Activated T-helper 17 cell treated with anti-CD3 and anti-CD28 coated beads, Interleukin-2, amount 50 U/mL, for 72 hours (primary cell): ENCODE data around the gene SHISA6. TPM values are rescaled to one million over a fixed set of nuclear protein-coding genes. Genes with fewer than 3 reads are reported as not detected.

Experiments used
- ATAC-seq: fragments of 150-1000 bp; cut with Tn5 transposase; replicated peaks from 2 replicates; pipeline ENCODE4 v1.10.0; 2021; ENCODE audit warnings: mild to moderate bottlenecking, moderate library complexity
- H3K27ac Mint-ChIP-seq: one replicate; pipeline ENCODE4 v1.8.0; 2022; ENCODE audit warnings: mixed read lengths
- H3K27me3 Mint-ChIP-seq: one replicate; pipeline ENCODE4 v1.8.0; 2022; ENCODE audit warnings: mixed read lengths
- H3K36me3 Mint-ChIP-seq: one replicate; pipeline ENCODE4 v1.8.0; 2022; ENCODE audit warnings: low read depth, mild to moderate bottlenecking, mixed read lengths
- H3K4me1 Mint-ChIP-seq: one replicate; pipeline ENCODE4 v1.8.0; 2022; ENCODE audit warnings: mixed read lengths
- H3K4me3 Mint-ChIP-seq: one replicate; pipeline ENCODE4 v1.8.0; 2022; ENCODE audit warnings: mild to moderate bottlenecking, mixed read lengths
- H3K9me3 Mint-ChIP-seq: one replicate; pipeline ENCODE4 v1.8.0; 2022; ENCODE audit warnings: mixed read lengths
- total RNA-seq, 2 donors: library from RNA; stranded (reverse); gene quantifications; one replicate each; pipeline ENCODE4 v1.2.3, GENCODE V29; 2022

SHISA6 gene
- total RNA-seq, 2 donors from 2014 or later: not detected

GRCh38 chr17:11378506-11378905, 137.5 kb downstream of the SHISA6 start:
- peaks cover 3% of the 10 kb centered on the region for H3K9me3 Mint-ChIP-seq
- H3K4me1 Mint-ChIP-seq: no peaks in the 10 kb centered on the region
- H3K4me3 Mint-ChIP-seq: no peak overlapping the region
- H3K27me3 Mint-ChIP-seq: no peaks in the 10 kb centered on the region
- no peak overlapping the region for H3K27ac Mint-ChIP-seq
- no peaks in the 10 kb centered on the region for H3K36me3 Mint-ChIP-seq
- no peak for ATAC-seq

GRCh38 chr17:11380761-11381160, 139.7 kb downstream of the SHISA6 start:
- no peak for ATAC-seq
- Mint-ChIP-seq H3K36me3 (no peaks in the 10 kb centered on the region), H3K27ac (no peak overlapping the region), H3K9me3 (peaks cover 3% of the 10 kb centered on the region), H3K4me3 (no peak overlapping the region), H3K4me1 (no peaks in the 10 kb centered on the region), H3K27me3 (no peaks in the 10 kb centered on the region)

DNA sequence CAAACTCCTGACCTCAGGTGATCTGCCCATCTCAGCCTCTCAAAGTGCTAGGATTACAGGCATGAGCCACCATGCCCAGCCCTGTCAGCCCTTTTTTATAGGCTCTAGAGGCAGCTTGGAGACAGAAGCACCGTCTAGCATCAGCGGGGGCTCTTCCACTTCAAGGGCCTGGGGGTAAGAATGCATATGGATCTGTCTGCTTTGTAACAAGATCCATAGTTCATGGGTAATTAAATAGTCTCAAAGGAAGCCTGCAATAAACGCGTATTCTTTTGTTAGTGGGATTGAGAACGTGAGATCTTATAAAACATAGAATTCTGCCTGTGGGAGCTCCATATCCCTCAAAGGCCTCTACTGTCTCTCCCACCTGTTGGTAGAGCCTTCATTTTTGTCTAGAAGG, 142.1 kb downstream of the SHISA6 start:
- Mint-ChIP-seq H3K9me3 (peaks cover 3% of the 10 kb centered on the region), H3K27ac (no peak overlapping the region), H3K27me3 (no peaks in the 10 kb centered on the region), H3K4me3 (no peak overlapping the region), H3K4me1 (no peaks in the 10 kb centered on the region), H3K36me3 (no peaks in the 10 kb centered on the region)
- no peak for ATAC-seq

DNA sequence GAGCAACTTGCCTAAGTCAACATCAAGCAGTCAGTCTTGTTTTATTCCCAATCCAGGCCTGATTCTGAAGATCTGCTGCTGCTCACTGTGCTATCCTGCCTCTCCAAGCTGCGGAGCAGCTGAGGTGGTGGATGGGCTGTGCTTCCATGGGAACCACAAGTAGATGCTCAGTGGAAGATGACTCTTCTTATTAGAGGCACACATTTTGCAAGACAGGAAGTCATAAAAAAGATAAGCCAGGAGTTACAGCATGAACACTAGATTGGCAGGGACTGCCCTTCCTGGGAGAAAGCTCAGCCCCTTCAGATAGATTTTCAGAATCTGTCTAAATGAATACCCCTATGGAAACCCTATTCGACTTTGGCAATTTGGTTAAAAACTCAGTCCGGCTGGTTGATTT, 143.1 kb downstream of the SHISA6 start:
- no peaks in the 10 kb centered on the region for H3K36me3 Mint-ChIP-seq
- no peak overlapping the region for H3K4me3 Mint-ChIP-seq
- H3K27ac Mint-ChIP-seq: no peak overlapping the region
- no peaks in the 10 kb centered on the region for H3K4me1 Mint-ChIP-seq
- H3K9me3 Mint-ChIP-seq: peaks cover 3% of the 10 kb centered on the region
- ATAC-seq: no peak
- H3K27me3 Mint-ChIP-seq: no peaks in the 10 kb centered on the region

DNA sequence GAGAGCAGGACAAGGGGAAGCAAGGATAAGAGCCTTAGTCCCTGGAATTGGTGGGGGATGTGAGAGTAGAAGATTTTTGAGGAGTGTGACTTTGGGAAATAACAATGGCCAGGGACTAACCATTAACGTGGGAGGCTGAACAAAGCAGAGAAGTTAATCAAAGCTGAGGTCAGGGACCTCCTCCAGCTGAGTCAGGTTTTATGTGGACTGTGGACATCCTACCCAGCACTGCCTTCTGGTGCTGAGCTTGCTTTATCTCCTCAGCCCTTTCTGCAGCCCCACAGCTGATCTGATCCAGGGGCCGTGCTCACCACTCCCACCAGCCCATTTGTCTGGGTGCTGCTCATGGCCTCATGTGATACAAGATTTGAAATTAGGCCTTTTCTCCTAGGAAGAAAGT, 146.6 kb downstream of the SHISA6 start:
- Mint-ChIP-seq H3K27me3 (no peaks in the 10 kb centered on the region), H3K9me3 (peaks cover under 1% of the 10 kb centered on the region), H3K27ac (no peak overlapping the region), H3K4me1 (no peaks in the 10 kb centered on the region), H3K4me3 (no peak overlapping the region), H3K36me3 (no peaks in the 10 kb centered on the region)
- ATAC-seq: no peak

DNA sequence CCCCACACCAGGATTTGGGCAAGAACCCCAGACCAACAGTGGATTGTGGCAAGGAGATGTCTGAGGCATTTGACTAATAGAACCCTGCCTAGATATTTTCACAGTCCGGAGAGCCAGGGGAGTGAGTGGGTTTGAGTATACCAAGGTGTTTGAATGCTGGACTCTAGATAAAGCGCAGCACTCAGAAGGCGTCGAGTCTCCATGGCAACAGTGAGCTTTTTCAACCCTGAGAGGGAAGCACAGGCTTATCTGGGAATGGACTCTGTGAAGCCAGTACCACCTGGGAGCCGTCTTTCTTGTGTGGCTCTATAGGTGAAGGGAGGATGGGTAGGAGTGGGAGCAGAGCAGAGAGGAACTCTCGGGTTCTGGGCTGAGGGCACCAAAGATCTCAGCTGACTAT, 147.0 kb downstream of the SHISA6 start:
- H3K36me3 Mint-ChIP-seq: no peaks in the 10 kb centered on the region
- no peaks in the 10 kb centered on the region for H3K4me1 Mint-ChIP-seq
- H3K27me3 Mint-ChIP-seq: no peaks in the 10 kb centered on the region
- no peaks in the 10 kb centered on the region for H3K9me3 Mint-ChIP-seq
- ATAC-seq: no peak
- H3K4me3 Mint-ChIP-seq: no peak overlapping the region
- no peak overlapping the region for H3K27ac Mint-ChIP-seq

DNA sequence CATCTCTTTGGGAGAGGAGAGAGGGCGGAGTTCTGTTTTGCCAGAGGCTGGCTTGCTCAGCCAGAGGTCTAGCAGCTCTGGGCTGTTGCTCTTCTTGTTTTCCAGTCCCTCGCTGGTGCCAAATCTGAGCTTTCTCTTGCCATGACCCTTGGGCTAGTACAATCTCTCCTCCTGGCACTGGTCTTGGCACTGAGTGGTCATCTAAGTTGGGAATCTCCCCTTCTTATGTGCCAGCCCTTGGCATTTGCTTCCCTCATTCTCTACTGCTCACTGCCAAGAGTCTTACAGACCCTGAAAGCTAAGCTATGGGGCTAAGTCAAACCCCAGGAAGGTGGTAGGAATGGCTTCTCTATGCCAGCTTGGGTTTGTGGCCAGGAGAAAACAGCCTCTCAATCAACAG, 148.6 kb downstream of the SHISA6 start:
- H3K36me3 Mint-ChIP-seq: no peaks in the 10 kb centered on the region
- H3K27ac Mint-ChIP-seq: no peak overlapping the region
- no peaks in the 10 kb centered on the region for H3K9me3 Mint-ChIP-seq
- no peak overlapping the region for H3K4me3 Mint-ChIP-seq
- no peaks in the 10 kb centered on the region for H3K4me1 Mint-ChIP-seq
- no peak for ATAC-seq
- no peaks in the 10 kb centered on the region for H3K27me3 Mint-ChIP-seq

DNA sequence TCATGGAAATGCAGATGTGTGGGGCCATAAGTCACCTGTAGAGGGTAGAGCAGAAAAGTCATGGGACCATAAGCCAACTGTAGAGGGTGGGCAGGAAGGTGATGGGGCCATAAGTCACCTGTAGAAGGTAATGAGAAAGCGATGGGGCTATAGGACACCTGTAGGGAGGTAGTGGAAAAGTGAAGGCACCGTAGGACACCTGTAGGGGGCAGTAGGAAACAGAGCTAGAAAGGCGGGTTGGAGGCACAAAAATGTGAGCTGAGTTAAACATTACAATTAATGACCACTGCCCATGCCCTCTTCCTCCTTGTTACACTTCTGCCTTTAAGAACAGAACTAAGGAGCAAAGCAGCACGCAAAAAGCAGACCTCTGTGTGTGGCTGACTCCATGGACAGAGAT, 150.1 kb downstream of the SHISA6 start:
- Mint-ChIP-seq H3K36me3 (no peaks in the 10 kb centered on the region), H3K4me1 (no peaks in the 10 kb centered on the region), H3K4me3 (no peak overlapping the region), H3K27ac (no peak overlapping the region), H3K9me3 (no peaks in the 10 kb centered on the region), H3K27me3 (no peaks in the 10 kb centered on the region)
- no peak for ATAC-seq

GRCh38 chr17:11404431-11405276, 163.6 kb downstream of the SHISA6 start:
- Mint-ChIP-seq H3K36me3 (no peaks in the 10 kb centered on the region), H3K9me3 (peaks cover 23% of the 10 kb centered on the region), H3K27ac (no peak overlapping the region), H3K27me3 (no peaks in the 10 kb centered on the region), H3K4me1 (no peaks in the 10 kb centered on the region), H3K4me3 (no peak overlapping the region)
- ATAC-seq: no peak

- Mint-ChIP-seq H3K4me3 (no peak overlapping the region), H3K27ac (no peak overlapping the region), H3K4me1 (no peaks in the 10 kb centered on the region), H3K27me3 (no peaks in the 10 kb centered on the region), H3K9me3 (peaks cover 14% of the 10 kb centered on the region), H3K36me3 (no peaks in the 10 kb centered on the region)
- ATAC-seq: no peak
These were observed 165.7 kb downstream of the SHISA6 start for GRCh38 chr17:11406716-11407115.

DNA sequence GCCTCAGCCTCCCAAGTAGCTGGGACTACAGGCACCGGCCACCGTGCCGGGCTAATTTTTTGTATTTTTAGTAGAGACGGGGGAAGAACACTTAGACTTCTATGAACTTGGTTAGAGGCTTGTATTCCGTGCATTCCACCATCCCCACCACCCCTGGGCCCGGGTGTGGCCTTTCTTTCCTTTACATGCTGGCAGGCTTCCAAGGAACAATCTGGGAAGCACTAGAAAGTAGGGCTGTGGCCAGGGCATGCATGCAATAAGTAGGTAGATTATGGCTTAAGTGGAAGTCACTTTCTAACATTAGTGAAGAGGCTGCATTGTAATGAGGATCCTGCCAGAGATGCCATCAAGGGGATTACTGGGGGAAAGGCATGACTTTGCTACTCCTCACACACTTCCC, 171.6 kb downstream of the SHISA6 start:
- Mint-ChIP-seq H3K27me3 (no peaks in the 10 kb centered on the region), H3K9me3 (peaks cover 1% of the 10 kb centered on the region), H3K36me3 (no peaks in the 10 kb centered on the region), H3K27ac (no peak overlapping the region), H3K4me1 (no peaks in the 10 kb centered on the region), H3K4me3 (no peak overlapping the region)
- ATAC-seq: no peak

- no peaks in the 10 kb centered on the region for H3K36me3 Mint-ChIP-seq
- no peaks in the 10 kb centered on the region for H3K4me1 Mint-ChIP-seq
- no peak overlapping the region for H3K27ac Mint-ChIP-seq
- peaks cover 10% of the 10 kb centered on the region for H3K9me3 Mint-ChIP-seq
- H3K27me3 Mint-ChIP-seq: no peaks in the 10 kb centered on the region
- no peak for ATAC-seq
- H3K4me3 Mint-ChIP-seq: no peak overlapping the region
These were observed 177.3 kb downstream of the SHISA6 start for GRCh38 chr17:11418342-11418741.

DNA sequence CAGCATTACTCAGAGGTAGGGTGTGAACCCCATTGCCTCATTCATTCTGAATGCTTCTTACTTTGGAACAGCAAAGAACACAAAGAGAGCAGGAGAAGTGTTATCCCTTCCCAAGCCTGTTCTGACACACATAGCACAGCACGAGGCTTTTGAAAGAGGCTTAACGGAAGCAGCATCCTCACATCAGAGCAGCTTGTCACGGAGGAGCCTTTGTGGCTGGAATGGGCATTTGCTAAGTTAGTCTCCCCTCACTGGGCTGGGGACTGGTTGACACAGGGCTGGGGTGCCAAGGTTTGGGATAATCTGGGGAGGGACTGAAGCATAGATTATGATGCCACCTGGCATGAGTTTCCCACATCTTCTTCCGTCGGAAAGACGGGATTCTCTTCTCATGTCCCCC, 189.7 kb downstream of the SHISA6 start:
- Mint-ChIP-seq H3K9me3 (peaks cover 16% of the 10 kb centered on the region), H3K4me1 (no peaks in the 10 kb centered on the region), H3K4me3 (no peak overlapping the region), H3K36me3 (no peaks in the 10 kb centered on the region), H3K27me3 (no peaks in the 10 kb centered on the region), H3K27ac (no peak overlapping the region)
- no peak for ATAC-seq

DNA sequence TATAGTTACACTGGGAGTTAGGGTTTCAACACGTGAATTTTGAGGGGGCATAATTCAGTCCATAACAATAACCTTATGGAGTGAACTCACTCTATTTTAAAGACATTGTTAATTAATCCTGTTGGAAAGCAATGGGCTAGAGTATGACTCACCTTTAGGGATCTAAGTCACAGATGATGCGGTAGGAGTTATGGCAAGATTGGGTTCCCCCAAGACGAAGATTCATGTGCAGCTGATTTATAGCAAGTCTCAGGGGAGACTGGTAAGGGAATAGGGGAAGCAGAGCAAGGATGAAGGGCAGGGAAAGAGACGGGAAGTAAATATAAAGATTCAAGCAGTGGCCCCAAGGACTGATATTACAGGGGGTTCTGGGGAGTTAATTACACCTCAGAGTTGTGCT, 197.7 kb downstream of the SHISA6 start:
- Mint-ChIP-seq H3K36me3 (no peaks in the 10 kb centered on the region), H3K4me3 (no peak overlapping the region), H3K4me1 (no peaks in the 10 kb centered on the region), H3K9me3 (peaks cover 8% of the 10 kb centered on the region), H3K27me3 (peaks cover 3% of the 10 kb centered on the region), H3K27ac (no peak overlapping the region)
- ATAC-seq: no peak

DNA sequence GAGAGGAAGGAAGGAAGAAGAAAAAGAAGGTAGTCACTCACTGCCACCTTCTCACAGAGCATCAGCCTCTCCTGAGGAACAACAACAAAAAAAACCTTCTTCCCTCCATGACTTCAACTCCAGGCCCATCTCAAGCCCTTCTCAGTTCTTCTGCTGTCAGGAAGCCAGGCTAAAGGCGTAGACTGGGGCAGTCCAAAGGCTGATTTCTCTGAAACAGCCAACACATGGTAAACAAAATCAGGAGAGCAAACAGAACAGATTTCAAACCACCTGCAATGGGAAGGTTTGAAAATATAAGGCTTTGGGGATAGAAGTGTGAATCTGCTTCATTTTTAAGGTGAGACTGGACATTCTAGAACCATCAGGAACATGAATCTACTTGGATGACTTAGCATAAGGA, 200.0 kb downstream of the SHISA6 start:
- Mint-ChIP-seq H3K36me3 (no peaks in the 10 kb centered on the region), H3K27me3 (peaks cover 3% of the 10 kb centered on the region), H3K9me3 (peaks cover 8% of the 10 kb centered on the region), H3K4me1 (no peaks in the 10 kb centered on the region), H3K27ac (no peak overlapping the region), H3K4me3 (no peak overlapping the region)
- no peak for ATAC-seq

DNA sequence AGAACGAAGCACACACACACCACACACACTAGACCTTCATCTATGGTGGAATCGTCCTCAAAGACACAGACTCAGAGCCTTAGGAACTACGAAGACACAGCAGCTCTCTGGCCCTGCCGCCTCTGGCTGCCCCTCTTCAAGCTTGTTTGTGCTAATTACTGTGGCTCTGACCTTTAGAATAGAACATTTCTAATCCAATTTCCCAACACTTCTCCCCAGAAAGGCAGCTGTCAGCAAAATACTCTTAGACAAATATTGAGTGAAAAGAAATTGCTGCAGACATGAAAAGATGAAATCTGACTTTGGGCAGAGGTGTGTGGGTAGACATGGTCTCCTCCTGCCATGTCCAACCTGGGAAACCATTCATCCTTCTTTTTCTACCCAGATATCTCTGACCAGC, 205.3 kb downstream of the SHISA6 start:
- H3K36me3 Mint-ChIP-seq: no peaks in the 10 kb centered on the region
- no peak overlapping the region for H3K27ac Mint-ChIP-seq
- ATAC-seq: no peak
- H3K9me3 Mint-ChIP-seq: peaks cover 5% of the 10 kb centered on the region
- no peaks in the 10 kb centered on the region for H3K4me1 Mint-ChIP-seq
- no peaks in the 10 kb centered on the region for H3K27me3 Mint-ChIP-seq
- no peak overlapping the region for H3K4me3 Mint-ChIP-seq
